PC-9 (cell line): Measurements from ENCODE around the gene IER2. TPM values are rescaled to one million over a fixed set of nuclear protein-coding genes. Genes with fewer than 3 reads are reported as not detected.

Experiments used
- BruUV-seq: library from RNA; stranded (reverse); fragments of 400-500 nt; replicated peaks from 2 replicates; lab custom pipeline; 2021; lab: Mats Ljungman, UMichigan
- CTCF ChIA-PET: fragments of 300-600 bp; sonication (Branson Sonifier 250); formaldehyde crosslinking; loops from one replicate; lab custom pipeline; 2022; ENCODE audit warnings: antibody characterized with exemption; lab: Charles Lee
- POLR2A ChIA-PET: fragments of 300-600 bp; sonication (Branson Sonifier 250); formaldehyde crosslinking; loops from one replicate; lab custom pipeline; 2022; ENCODE audit warnings: antibody characterized with exemption; ENCODE audit not compliant: unreplicated experiment; lab: Charles Lee
- DNase-seq, 2 experiments: peaks; one replicate each; pipeline versions ENCODE4 v3.0.0 to v3.0.0-alpha.2; 2015 to 2022; ENCODE audit warnings: mixed read lengths in 1 of 2
- H2AFZ ChIP-seq: fragments of 200-600 bp; sonication (generic); 2 replicates; pipeline ENCODE4 v1.8.1; 2017; ENCODE audit warnings: antibody characterized with exemption
- H3F3A ChIP-seq: fragments of 200-600 bp; sonication (generic); 2 replicates; pipeline ENCODE4 v1.8.1; 2017; ENCODE audit warnings: antibody characterized with exemption, mild to moderate bottlenecking, low read depth; ENCODE audit not compliant: insufficient read depth
- H3K27ac ChIP-seq: fragments of 200-600 bp; sonication (generic); 2 replicates; pipeline ENCODE4 v1.6.1; 2016; ENCODE audit warnings: mixed run types
- H3K27me3 ChIP-seq: fragments of 200-600 bp; sonication (generic); 2 replicates; pipeline ENCODE4 v1.6.1; 2016; ENCODE audit warnings: low read depth, mixed run types; ENCODE audit not compliant: insufficient read depth
- H3K36me3 ChIP-seq: fragments of 200-600 bp; sonication (generic); 2 replicates; pipeline ENCODE4 v1.6.1; 2016; ENCODE audit warnings: low read depth, mixed run types
- H3K4me1 ChIP-seq: fragments of 200-600 bp; sonication (generic); replicated peaks from 2 replicates; pipeline ENCODE4 v1.6.1; 2016; ENCODE audit warnings: mixed run types; ENCODE audit not compliant: insufficient read depth
- H3K4me2 ChIP-seq: fragments of 200-600 bp; sonication (generic); 2 replicates; pipeline ENCODE4 v1.6.1; 2017; ENCODE audit warnings: mixed run types
- H3K4me3 ChIP-seq: fragments of 200-600 bp; sonication (generic); 2 replicates; pipeline ENCODE4 v1.6.1; 2016; ENCODE audit warnings: mixed run types
- H3K79me2 ChIP-seq: fragments of 200-600 bp; sonication (generic); 2 replicates; pipeline ENCODE4 v1.6.1; 2017; ENCODE audit warnings: low read depth, mixed run types
- H3K9me2 ChIP-seq: fragments of 200-600 bp; sonication (generic); 2 replicates; pipeline ENCODE4 v1.8.1; 2017; ENCODE audit warnings: mild to moderate bottlenecking; ENCODE audit not compliant: insufficient read depth
- H3K9me3 ChIP-seq: fragments of 200-600 bp; sonication (generic); 2 replicates; pipeline ENCODE4 v1.8.1; 2016; ENCODE audit warnings: low read depth; ENCODE audit not compliant: insufficient read depth
- H4K20me1 ChIP-seq: fragments of 200-600 bp; sonication (generic); 2 replicates; pipeline ENCODE4 v1.8.1; 2017; ENCODE audit not compliant: insufficient read depth
- EZH2 ChIP-seq: fragments of 200-600 bp; sonication (generic); IDR thresholded peaks from 2 replicates; pipeline ENCODE4 v1.8.0; 2017; ENCODE audit warnings: antibody characterized with exemption, low read depth
- intact Hi-C: fragments of 100-400 bp; cut with micrococcal nuclease; formaldehyde crosslinking; loops from one replicate; pipeline ENCODE4 v1.10.0; 2022; ENCODE audit not compliant: unreplicated experiment
- total RNA-seq: library from RNA; stranded (reverse); gene quantifications from 2 replicates; pipeline ENCODE4 v1.2.3, GENCODE V29; 2021
- TF ChIP-seq, protein P1 (sequence below): fragments of 200-600 bp; sonication (generic); conservative IDR thresholded peaks from 2 replicates; pipeline ENCODE4 v1.6.1; 2017; ENCODE audit warnings: mixed run types, antibody characterized with exemption, mild to moderate bottlenecking, moderate library complexity

Gene IER2
- total RNA-seq, 1 experiment from 2014 or later, result 72.7 TPM

DNA sequence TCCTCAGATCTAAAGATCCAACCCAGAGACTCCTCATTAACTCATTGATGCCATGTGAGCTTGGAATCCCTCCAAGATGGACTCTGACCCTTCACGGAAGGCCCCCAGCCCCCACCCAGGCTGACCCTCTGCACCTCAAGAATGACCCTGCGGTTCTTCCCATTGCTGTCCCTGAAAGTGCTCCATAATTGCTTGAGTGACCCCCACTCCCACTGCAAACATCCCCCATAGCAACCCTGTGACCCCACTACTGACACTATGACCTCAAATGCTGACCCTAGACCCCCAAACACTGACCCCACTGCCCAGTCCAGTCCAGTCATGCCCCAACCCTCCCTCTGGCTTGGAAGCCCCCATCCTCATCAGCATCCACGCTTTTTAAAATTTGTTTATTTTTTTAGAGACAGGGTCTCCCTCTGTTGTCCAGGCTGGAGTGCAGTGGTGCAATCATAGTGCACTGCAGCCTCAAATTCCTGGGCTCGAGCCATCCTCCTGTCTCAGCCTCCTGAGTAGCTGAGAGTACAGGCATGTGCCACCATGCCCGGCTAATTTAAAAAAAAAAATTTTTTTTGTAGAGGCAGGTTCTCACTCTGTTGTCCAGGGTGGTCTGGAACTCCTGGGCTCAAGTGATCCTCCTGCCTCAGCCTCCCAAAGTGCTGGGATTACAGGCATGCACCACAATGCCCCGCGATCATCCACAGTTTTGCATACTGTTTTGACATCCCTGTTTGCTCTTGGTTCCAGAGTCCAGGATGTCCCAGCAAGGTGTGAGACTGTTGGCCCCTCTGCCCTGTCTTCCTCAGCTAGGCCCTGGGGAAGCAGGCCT, 48.4 kb upstream of the IER2 start:
- no peaks in the 10 kb centered on the region for H3K9me3 ChIP-seq
- no peak overlapping the region for H3K4me2 ChIP-seq
- no peaks in the 10 kb centered on the region for H3K27me3 ChIP-seq
- no peak overlapping the region for H2AFZ ChIP-seq
- H3K27ac ChIP-seq, result no peak overlapping the region
- POLR2A ChIA-PET, result no interaction called here
- no peak for DNase-seq
- BruUV-seq, result no TSS peak
- intact Hi-C loops, result no loop called here
- TF ChIP-seq, protein P1, sequence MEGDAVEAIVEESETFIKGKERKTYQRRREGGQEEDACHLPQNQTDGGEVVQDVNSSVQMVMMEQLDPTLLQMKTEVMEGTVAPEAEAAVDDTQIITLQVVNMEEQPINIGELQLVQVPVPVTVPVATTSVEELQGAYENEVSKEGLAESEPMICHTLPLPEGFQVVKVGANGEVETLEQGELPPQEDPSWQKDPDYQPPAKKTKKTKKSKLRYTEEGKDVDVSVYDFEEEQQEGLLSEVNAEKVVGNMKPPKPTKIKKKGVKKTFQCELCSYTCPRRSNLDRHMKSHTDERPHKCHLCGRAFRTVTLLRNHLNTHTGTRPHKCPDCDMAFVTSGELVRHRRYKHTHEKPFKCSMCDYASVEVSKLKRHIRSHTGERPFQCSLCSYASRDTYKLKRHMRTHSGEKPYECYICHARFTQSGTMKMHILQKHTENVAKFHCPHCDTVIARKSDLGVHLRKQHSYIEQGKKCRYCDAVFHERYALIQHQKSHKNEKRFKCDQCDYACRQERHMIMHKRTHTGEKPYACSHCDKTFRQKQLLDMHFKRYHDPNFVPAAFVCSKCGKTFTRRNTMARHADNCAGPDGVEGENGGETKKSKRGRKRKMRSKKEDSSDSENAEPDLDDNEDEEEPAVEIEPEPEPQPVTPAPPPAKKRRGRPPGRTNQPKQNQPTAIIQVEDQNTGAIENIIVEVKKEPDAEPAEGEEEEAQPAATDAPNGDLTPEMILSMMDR, result no peak
- TF ChIP-seq EZH2, result no peak
- CTCF ChIA-PET, result no interaction called here
- H3K36me3 ChIP-seq, result no peaks in the 10 kb centered on the region
- no peak overlapping the region for H3K4me3 ChIP-seq
- no peaks in the 10 kb centered on the region for H3K9me2 ChIP-seq
- H3K4me1 ChIP-seq, result no peaks in the 10 kb centered on the region; the same call in 1 of the 2 replicates
- H4K20me1 ChIP-seq, result peaks cover 5% of the 10 kb centered on the region; the same call in 1 of the 2 replicates
- H3K79me2 ChIP-seq, result no peaks in the 10 kb centered on the region
- H3F3A ChIP-seq, result peaks cover 6% of the 10 kb centered on the region; the same call in 1 of the 2 replicates

DNA sequence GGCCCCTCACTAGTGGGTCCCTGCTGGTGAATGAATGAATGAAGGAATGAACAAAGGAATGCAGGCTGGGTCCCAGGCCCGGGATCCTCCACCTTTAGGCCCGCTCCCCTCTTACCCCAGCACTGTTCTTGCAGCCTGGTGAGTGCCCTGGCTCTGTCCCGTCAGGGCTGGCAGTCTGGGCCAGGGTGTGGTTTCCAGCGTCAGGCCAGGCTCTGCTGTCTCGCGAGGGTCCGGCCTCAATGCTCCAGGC, 47.9 kb upstream of the IER2 start:
- Histone ChIP-seq H3K36me3 (peaks cover 3% of the 10 kb centered on the region; the same call in 1 of the 2 replicates), H3K27me3 (no peaks in the 10 kb centered on the region), H4K20me1 (peaks cover 5% of the 10 kb centered on the region; the same call in 1 of the 2 replicates), H3K27ac (no peak overlapping the region), H3K9me2 (no peaks in the 10 kb centered on the region), H2AFZ (no peak overlapping the region), H3F3A (peaks cover 6% of the 10 kb centered on the region; the same call in 1 of the 2 replicates), H3K4me1 (no peaks in the 10 kb centered on the region; the same call in 1 of the 2 replicates), H3K79me2 (no peaks in the 10 kb centered on the region), H3K9me3 (no peaks in the 10 kb centered on the region), H3K4me3 (no peak overlapping the region), H3K4me2 (no peak overlapping the region)
- ChIA-PET CTCF (no interaction called here), POLR2A (no interaction called here)
- DNase-seq, result no peak
- TF ChIP-seq, protein P1, result no peak
- no peak for TF ChIP-seq EZH2
- no TSS peak for BruUV-seq
- intact Hi-C loops, result no loop called here

GRCh38 chr19:13102666-13103580, 47.3 kb upstream of the IER2 start, which contains the start of gene LYL1:
Gene LYL1, minus strand, starts transcription at chr19:13102858. Its CDS starts 1,687 bp downstream, at chr19:13101171.
- CTCF ChIA-PET, result no interaction called here

More at GRCh38 chr19:13102666-13103580, 47.3 kb upstream of the IER2 start, which contains the start of gene LYL1:
- Histone ChIP-seq H3K27ac (no peak within 1 kb of the TSS), H3K79me2 (no peaks in the 10 kb centered on the region), H3K4me3 (no peak within 1 kb of the TSS), H3F3A (peaks cover 12% of the 10 kb centered on the region; the same call in 1 of the 2 replicates), H4K20me1 (peaks cover 8% of the 10 kb centered on the region; the same call in 1 of the 2 replicates), H3K27me3 (no peaks in the 10 kb centered on the region), H3K9me2 (no peaks in the 10 kb centered on the region), H3K4me2 (no peak within 1 kb of the TSS), H3K36me3 (peaks cover 7% of the 10 kb centered on the region; the same call in 1 of the 2 replicates), H2AFZ (no peak within 1 kb of the TSS), H3K4me1 (no peaks in the 10 kb centered on the region; the same call in 1 of the 2 replicates), H3K9me3 (no peaks in the 10 kb centered on the region)
- POLR2A ChIA-PET, result no interaction called here
- TF ChIP-seq, protein P1, result no peak
- no peak for DNase-seq
- intact Hi-C loops, result no loop called here
- BruUV-seq, result no TSS peak
